ENCODE measurements around the gene RBMS3. TPM values are rescaled to one million over a fixed set of nuclear protein-coding genes. Genes with fewer than 3 reads are reported as not detected.

The RBMS3 gene
- total RNA-seq, 1 donor from 2014 or later = 65.1 TPM

GRCh38 chr3:29695643-29696198 lies 414.9 kb downstream of the RBMS3 start:
- H3K27me3 Mint-ChIP-seq (ENCODE audit: unreplicated experiment) = no peaks in the 10 kb centered on the region
- no peak overlapping the region for H3K27ac Mint-ChIP-seq (ENCODE audit: unreplicated experiment)
- H3K36me3 Mint-ChIP-seq (ENCODE audit: unreplicated experiment) = peaks cover 9% of the 10 kb centered on the region
- H3K4me3 Mint-ChIP-seq (ENCODE audit: unreplicated experiment) = no peak overlapping the region
- no peak for TF ChIP-seq CTCF (IDR thresholded peaks at IDR 0.05; ENCODE audit: partially characterized antibody, unreplicated experiment)
- peaks cover 4% of the 10 kb centered on the region for H3K4me1 Mint-ChIP-seq (ENCODE audit: low read depth, unreplicated experiment)
- peaks cover 6% of the 10 kb centered on the region for H3K9me3 Mint-ChIP-seq (ENCODE audit: unreplicated experiment)
- no peak for DNase-seq

- H3K4me1 Mint-ChIP-seq (ENCODE audit: low read depth, unreplicated experiment) = peaks cover 4% of the 10 kb centered on the region
- TF ChIP-seq CTCF (IDR thresholded peaks at IDR 0.05; ENCODE audit: partially characterized antibody, unreplicated experiment) = no peak
- no peak overlapping the region for H3K4me3 Mint-ChIP-seq (ENCODE audit: unreplicated experiment)
- DNase-seq = no peak
- no peak overlapping the region for H3K27ac Mint-ChIP-seq (ENCODE audit: unreplicated experiment)
- peaks cover 8% of the 10 kb centered on the region for H3K9me3 Mint-ChIP-seq (ENCODE audit: unreplicated experiment)
- H3K36me3 Mint-ChIP-seq (ENCODE audit: unreplicated experiment) = peaks cover 11% of the 10 kb centered on the region
- no peaks in the 10 kb centered on the region for H3K27me3 Mint-ChIP-seq (ENCODE audit: unreplicated experiment)
Measured at GRCh38 chr3:29696311-29696710, 415.4 kb downstream of the RBMS3 start.

GRCh38 chr3:29697989-29698388 lies 417.1 kb downstream of the RBMS3 start:
- Mint-ChIP-seq H3K9me3 (ENCODE audit: unreplicated experiment) (peaks cover 8% of the 10 kb centered on the region), H3K27me3 (ENCODE audit: unreplicated experiment) (no peaks in the 10 kb centered on the region), H3K4me1 (ENCODE audit: low read depth, unreplicated experiment) (peaks cover 4% of the 10 kb centered on the region), H3K36me3 (ENCODE audit: unreplicated experiment) (peaks cover 12% of the 10 kb centered on the region), H3K4me3 (ENCODE audit: unreplicated experiment) (no peak overlapping the region), H3K27ac (ENCODE audit: unreplicated experiment) (no peak overlapping the region)
- DNase-seq = no peak
- TF ChIP-seq CTCF (IDR thresholded peaks at IDR 0.05; ENCODE audit: partially characterized antibody, unreplicated experiment) = no peak

GRCh38 chr3:29700256-29700655 lies 419.4 kb downstream of the RBMS3 start:
- peaks cover 8% of the 10 kb centered on the region for H3K9me3 Mint-ChIP-seq (ENCODE audit: unreplicated experiment)
- no peak overlapping the region for H3K4me3 Mint-ChIP-seq (ENCODE audit: unreplicated experiment)
- H3K27me3 Mint-ChIP-seq (ENCODE audit: unreplicated experiment) = no peaks in the 10 kb centered on the region
- peaks cover 4% of the 10 kb centered on the region for H3K4me1 Mint-ChIP-seq (ENCODE audit: low read depth, unreplicated experiment)
- DNase-seq = no peak
- no peak for TF ChIP-seq CTCF (IDR thresholded peaks at IDR 0.05; ENCODE audit: partially characterized antibody, unreplicated experiment)
- H3K36me3 Mint-ChIP-seq (ENCODE audit: unreplicated experiment) = peaks cover 16% of the 10 kb centered on the region
- no peak overlapping the region for H3K27ac Mint-ChIP-seq (ENCODE audit: unreplicated experiment)

- no peak for TF ChIP-seq CTCF (IDR thresholded peaks at IDR 0.05; ENCODE audit: partially characterized antibody, unreplicated experiment)
- no peak overlapping the region for H3K4me3 Mint-ChIP-seq (ENCODE audit: unreplicated experiment)
- DNase-seq = peak; percentile 5
- no peak overlapping the region for H3K27ac Mint-ChIP-seq (ENCODE audit: unreplicated experiment)
- H3K27me3 Mint-ChIP-seq (ENCODE audit: unreplicated experiment) = no peaks in the 10 kb centered on the region
- peaks cover 8% of the 10 kb centered on the region for H3K9me3 Mint-ChIP-seq (ENCODE audit: unreplicated experiment)
- peaks cover 16% of the 10 kb centered on the region for H3K36me3 Mint-ChIP-seq (ENCODE audit: unreplicated experiment)
- H3K4me1 Mint-ChIP-seq (ENCODE audit: low read depth, unreplicated experiment) = no peaks in the 10 kb centered on the region
Measured at GRCh38 chr3:29701326-29701983, 420.6 kb downstream of the RBMS3 start.
